AG08395 (cell line): Measurements from ENCODE around the gene WNT4.

Experiments
- DNase-seq: peaks from one replicate; pipeline ENCODE4 v3.0.0; 2012; ENCODE audit warnings: mixed read lengths, low spot score

Gene WNT4

DNA sequence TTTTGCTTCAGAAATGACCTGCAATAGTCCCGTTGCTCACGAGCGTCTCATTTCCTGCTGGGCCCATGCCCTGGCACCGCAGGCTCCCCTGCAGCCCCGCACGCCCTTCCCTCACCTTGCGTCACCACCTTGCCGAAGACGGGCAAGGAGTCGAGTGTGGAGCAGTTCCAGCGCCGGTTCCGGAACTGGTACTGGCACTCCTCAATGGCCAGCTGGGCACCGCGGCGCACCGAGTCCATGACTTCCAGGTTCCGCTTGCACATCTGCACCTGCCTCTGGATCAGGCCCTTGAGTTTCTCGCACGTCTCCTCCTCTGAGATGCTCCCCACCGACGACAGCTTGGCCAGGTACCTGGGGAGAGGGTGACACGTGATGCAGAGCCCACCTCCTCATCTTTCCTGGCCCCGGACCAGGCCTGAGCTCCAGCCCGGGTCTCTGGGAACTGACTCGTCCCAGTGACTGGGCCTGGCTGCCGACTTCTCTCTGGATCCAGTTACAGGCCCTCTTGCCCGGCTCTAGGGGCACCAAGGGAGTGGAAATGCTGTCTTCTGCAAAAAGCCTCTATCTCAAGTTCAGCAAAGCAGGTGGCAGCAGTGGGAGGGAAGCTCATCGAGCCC, 13.3 kb downstream of the WNT4 start:
- DNase-seq = no peak

DNA sequence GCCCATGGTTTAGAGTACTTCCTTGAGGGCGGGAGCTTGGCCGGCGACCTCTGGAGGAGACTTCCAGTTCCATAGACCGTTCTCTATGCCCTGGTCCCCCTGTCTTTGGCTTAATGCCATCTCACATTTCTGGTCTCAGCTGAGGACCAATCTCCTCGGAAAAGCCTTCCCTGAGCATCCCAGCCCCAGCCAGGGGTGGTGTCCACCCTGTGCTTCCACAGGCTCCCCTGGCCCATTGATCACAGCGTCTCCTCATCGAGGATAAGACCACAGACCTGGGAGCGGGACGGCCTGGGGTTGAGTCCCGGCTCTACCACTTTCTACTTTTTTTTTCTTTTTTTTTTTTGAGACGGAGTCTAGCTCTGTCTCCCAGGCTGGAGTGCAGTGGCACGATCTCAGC, 14.5 kb downstream of the WNT4 start:
- DNase-seq = no peak

DNA sequence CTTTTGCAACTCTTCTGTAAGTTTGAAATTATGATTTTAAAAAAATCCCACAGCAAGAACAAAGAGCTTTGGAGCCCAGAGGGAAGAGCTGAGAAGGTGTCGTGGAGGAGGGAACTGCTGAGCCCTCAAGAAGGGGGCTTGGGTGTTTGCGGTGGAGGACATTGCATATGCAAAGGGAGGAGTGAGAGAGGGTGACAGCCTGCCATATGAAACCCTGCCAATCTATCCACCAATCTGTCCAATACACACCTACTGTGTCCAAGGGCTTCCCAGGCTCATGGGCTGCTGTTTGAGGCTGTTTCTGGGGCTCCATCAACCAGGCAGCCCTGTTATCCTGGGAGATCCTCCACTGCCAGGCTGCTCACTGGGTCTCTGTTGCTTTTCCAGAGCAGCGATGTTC, 15.2 kb downstream of the WNT4 start:
- DNase-seq = no peak

DNA sequence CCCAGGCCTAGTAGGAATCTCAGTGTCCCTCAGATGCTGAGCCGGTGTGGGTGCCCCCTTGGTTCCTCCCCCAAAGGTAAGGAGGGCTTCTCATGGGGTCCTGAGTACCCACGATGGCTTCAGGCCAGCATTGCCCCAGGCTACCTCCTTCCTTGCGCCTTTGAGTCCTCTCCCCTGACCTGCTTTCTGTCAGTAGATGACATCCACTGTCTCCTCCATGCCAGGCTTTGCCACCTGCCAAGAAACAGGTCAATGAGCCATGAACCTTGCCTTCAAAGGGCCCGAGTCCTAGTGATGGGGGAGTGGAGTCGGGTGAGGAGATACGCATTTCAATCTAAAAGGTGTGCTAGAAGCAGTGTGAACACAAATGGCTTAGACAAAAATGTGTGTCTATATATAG, 15.6 kb downstream of the WNT4 start:
- DNase-seq = no peak

DNA sequence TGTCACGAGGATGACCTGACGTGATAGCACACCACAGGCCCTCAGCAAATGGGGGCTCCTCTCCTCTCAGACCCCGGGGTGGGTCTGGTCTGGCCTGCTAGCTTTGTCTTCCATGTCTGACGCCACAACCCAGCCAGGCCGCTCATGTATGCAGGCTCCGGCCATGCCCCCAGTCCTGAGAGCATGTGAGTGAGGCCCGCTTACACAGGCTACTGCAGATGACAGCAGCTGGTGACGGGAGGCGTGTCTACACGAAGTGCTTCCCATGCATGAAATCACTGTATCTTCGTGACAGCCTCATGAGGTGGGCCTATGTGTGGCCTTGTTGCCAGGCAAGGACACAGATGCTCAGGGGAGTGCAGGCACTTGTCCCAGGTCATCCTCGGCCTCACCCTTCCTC, 16.4 kb downstream of the WNT4 start:
- DNase-seq = no peak

DNA sequence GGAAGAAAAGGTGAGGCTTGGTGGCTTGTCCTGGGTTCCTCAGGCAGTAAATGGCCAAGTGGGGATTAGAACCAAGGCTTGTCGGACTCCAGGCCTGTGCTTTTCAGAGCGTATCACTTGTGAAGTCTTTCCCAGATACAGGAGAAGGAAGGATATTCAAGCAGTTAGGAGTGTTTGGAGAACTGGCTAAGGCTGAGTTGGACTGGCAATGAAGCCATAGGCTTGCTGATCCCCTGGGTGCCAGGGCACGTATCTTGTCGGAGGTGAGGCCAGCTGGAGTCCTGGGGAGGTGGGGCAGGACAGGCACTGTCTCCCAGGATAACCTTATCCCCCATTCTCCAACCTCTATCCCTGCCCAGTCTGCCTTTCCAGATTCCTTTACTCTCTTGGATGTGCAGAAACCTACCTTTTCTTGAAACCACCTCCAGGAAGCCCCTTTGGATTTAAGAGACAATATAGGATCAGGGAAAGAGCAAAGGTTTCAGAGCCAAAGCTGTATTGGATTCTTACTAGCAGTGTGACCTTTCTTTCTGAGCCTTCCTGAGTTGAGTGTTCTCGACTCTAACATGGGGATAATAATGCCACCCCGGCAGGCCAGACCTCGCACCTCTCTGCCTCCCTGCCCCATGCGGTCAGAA, 18.2 kb downstream of the WNT4 start:
- DNase-seq = no peak

DNA sequence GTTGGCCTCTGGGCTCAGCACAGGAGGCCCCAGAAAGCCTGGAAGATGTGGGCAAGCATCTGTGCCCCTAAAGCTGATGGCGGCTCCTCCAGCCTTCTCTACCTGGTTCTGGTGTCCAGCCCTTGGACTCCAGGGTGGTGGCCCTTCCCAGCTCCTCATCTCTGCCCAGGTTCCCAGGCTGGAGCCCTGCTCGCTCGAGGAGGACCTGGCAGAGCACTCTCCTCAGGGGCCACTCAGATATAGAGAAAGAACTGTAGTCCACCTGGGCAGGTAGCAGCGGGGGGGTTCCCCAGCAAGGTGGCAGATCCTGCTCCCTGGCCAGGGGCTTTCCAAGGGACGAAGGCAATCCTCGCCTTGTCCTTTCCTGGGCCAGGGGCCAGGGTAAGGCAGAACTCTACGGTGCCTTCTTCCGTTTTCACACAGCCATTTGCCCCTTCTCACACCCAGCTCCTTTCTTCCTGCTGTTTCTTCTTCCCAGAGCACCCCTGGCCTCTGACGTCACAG, 18.9 kb downstream of the WNT4 start:
- DNase-seq = no peak

DNA sequence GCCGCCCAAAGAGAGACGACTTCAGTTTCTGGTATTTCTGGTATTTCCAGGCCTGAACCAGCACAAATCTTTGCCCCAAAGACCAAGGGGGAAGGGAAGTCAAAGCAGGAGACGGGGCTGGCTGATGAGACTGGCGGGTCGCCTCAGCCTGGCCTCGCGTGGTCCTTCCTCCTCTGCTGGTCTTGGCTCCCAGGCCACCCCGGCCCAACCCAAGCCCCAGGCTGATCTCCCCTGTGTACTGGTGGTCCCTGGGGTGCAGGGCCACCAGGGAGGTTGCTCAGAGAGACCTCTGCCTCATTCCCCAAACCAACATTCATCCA, 19.9 kb downstream of the WNT4 start:
- DNase-seq = no peak

DNA sequence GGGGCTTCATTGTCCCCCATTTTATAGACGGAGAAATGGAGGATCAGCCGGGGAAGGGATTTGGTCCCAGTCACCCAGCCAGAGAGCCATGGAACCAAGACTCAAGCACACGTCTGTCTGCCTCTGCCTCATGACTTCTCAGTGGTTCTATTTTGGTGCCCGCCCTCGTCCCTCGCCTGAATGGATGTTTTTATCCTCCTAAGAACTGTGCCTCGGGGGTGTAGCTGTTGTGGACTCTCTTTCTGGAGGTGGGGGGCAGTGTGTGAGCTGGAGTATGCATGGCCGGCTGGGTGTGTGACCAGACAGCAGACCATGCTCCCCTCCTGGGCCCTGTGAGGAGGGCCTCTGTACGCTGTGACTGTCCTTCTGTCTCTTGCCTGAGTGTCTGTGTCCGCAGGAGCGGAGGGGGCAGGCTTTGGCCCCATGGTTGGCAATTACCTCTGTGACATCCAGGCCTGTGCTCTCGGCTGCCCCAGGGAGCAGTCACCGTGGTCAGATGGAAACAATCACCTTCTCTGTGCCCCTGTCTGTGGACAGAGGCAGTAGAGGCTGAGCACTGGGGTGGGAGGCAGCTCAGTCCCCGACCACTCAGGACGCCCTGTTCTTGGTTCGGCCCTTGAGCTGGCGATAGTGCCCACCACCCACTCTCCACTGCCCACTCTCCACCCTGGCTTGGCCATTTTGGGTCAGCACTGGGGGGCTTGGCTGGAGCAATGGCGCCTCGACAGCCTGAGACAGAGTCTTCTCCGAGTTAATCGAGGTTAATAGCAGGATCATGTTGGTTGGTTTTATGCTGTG, 20.4 kb downstream of the WNT4 start:
- no peak for DNase-seq

DNA sequence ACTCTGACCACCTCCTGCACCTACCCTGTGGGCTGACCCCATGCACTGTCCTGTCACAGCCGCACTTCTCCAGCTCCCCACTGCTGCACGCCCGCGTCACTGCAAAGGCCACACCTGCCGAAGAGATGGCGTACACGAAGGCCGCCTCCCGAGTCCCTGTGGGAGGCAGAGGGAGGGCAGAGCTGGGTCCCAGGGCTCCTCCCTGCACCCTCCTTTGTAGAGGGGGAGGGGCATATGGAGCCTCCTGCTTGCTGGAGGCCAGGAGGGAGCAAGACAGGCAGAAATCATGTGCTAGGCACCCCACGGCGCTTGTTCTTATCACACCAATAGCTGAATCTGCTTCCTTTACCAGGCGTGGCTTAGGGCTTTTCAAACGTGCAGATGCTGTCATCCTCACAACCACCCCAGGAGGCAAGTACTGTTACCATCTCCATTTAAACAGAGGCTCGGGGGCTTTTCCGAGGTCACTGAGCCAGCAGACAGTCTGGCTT, 21.4 kb downstream of the WNT4 start:
- DNase-seq = no peak

DNA sequence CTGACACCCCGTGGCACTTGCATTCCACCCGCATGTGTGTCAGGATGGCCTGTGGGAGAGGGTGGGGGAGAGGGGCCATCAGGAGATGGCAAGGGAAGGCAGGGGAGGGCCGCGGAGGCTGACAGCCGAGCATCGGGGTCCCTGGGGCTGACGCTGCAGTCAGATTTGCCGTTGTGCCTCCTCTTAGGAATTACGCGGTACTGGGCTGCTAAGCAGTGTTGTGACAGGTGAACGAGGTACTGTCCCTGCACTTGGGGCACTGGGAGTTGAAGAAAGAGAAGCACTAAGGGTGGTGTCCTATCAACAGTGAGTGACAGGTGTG, 22.5 kb downstream of the WNT4 start:
- no peak for DNase-seq

DNA sequence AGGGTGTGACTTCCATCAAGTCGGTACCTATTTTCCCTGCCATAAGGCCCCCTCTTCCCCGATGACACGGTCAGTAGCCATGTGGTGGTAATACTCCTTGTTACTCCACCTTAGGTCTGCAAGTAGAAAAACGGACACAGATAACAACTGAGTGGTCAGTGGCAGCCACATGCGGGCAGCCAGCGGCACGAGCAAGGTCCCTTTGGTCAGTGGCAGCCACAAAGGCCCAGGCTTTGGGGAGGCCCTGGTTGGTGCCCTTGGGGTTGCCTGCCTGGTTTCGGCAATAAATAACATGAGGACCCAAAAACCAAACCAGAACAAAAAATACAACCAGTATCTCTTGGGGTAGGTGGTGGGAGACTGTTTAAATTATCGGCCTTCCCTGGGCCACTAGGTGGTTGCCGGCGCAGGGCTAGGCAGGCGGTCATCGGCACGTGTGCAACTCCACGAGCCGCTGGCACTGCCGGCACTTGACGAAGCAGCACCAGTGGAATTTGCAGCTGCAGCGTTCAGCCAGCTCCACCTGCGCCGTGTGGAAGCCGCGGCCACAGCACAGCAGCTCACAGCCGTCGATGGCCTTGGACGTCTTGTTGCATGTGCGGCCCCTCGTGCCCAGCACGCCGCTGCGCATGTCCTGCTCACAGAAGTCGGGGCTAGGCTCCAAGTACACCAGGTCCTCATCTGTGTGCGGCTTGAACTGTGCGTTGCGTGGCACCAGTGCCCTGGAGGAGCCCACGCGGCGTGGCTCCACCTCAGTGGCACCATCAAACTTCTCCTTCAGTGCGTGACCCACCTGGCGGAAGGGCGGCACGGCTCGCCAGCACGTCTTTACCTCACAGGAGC, 23.1 kb downstream of the WNT4 start:
- DNase-seq = no peak

DNA sequence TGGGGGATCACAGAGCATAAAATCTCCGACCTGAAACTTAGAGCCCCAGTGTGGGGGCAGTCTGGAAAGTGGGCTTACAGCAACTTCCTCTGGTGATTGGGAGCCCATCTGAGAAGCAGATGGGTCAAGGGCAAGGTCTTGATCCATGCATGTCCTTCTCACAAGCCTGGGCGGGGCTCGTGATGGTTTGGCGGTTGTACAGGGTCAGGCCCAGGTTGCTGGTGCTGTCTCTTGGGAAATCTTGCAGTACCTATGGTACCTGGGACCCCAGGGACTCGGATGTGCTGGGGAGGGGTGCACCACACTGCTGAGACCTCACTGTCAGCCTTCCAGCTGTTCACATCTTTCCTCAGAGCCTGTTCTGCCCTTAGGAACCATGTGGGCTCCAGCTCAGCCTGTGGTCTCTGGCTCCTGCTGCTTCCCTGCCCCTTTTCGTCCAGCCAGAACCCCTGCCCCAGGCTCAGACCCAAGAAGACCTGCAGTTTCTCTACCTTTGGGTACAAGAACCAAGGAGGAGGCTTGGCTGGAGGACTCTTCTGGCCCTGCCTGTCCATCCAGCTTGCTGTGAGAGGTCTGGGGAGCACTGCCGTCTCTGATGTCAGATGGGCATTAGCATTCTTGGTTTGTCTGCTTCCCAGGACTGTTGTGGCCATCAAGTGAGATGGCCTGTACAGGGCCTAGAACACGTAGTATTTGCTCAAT, 24.5 kb downstream of the WNT4 start:
- DNase-seq = no peak

DNA sequence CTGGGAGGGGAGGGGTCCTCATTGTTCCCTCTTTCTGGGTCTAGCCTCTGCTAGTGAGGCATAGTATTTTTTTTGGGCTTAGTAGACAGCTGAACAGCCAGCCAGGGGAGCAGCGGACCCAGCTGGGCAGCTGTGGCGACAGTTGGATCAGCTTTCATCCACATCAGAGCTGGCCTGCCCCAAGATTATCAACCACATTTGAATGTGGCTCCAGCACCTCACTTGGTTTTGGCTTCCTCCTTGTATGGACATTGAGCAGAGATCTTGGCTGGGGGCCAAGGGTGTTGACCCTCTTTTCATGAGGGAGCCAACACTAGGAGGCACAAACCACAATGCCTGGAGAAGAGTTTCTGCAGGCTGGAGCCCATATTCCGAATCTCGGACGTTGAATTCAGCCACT, 25.0 kb downstream of the WNT4 start:
- no peak for DNase-seq

DNA sequence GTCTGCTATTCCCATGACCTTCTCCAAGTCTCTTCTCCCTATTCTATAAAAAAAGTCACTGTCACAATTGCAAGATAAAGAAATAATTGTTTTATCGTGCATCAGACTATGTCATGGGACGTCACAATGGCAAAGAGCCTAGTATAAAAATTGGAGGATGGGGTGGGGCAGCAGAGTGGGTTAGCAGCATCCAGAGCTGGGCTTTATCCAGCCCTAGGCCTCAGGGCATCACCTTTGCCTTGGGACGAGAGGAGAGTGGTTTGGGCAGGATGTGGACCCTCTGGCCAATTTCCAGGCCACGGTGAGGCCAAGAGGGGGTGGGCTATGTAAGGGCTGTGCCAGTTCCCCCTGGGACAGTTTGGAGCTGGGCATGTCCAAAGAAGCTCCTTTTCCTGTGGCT, 25.7 kb downstream of the WNT4 start:
- no peak for DNase-seq

DNA sequence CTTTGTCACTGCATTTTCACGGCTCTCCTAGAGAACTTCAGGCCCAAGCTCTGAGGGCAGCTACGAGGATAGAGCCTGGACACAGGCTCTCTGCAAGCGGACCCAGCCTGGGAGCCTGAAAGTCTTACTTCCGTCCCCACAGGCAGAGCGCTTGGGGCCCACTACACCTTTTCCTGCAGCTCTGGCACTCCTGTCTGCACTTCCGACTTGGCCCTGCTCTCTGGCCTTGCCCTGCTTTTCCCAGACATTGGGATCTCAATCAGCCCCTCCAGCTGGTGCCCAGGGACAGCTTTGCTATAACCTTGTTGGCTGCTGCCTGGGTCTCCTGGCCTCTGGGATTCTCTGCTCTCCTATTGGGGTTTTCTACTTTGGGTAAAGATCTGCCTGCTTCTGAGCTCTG, 27.6 kb downstream of the WNT4 start:
- no peak for DNase-seq

DNA sequence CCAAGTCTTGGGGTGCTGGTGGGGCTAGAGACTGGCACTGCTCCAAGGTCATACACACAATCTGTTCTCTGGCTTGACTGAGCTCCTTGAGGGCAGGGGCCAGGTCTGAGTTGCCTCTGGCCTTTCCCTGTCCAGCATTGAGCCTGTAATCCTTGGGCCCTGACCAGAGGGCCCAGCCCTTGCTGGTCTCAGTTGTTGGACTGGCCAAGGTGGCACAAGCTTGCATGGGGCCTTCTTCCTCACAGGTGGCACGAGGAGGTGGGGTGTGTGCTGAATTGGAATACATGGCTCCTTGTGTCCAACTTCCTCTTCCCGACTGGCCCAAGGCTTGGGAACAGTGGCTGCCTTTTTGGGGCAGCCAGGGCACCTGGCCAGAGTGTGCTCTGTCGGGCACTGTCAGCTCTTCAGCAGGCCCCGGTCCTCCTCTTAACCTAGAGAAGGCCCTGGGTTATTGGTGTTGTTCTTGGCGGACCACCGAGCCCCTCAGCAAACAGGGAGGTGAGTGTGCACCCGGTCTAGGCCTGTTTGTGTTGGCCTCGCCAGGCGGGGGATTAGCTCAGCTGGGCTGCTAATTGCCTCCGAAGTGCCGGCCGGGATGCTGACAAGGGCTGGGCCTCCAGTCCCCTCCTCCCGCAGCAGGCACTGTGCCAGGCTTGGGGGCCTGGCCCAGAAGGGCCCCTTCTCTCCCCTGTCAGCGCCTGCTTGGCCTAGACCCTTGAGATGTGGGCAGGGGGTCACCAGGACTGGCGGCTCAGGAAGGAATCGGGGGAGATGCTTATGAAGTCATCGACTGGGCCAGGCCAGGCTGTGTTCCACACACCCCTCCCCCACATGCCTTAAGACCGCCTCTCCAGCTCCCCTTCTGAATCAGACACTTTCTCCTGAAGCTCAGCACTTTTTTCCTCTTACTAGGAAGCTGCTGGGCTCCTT, 28.5 kb downstream of the WNT4 start:
- no peak for DNase-seq

DNA sequence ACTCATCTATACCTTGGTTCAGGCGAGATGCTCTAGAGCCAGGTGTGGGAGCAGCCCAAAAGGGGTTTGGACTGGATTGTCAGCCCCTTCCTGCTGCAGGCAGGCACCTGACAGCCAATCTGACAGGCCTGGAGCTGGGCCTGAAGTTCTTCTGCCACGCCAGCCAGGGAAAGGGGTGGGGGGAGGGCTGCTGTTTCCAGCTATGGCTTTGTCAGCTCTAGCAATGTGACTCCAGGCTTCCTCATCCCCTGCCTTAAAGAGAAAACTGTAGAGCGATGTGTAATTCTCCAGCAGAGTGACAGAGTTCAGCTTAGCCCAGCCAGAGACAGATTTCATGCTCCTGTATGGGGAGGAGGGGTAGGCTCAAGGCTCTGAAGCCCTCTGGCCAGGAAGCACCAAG, 30.3 kb downstream of the WNT4 start:
- no peak for DNase-seq

DNA sequence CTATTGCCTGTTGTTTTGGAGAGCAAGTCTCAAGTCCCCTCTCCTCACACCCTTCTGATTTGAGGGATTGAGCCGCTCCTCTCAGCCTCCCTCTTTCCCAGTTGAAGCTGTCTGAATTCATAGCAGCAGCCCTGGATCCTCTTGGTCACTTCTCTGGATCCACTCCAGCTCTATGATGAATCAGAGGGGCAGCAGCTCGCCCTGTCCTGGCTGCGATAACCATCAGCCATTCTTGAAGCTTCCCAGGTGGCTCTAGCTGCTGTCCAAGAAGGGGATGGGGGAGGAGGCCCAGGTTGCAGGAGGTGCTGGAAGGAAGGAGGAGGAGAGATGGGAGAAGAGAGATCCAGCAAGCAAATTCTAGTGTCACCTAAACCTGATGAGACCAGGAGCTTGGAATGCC, 31.3 kb downstream of the WNT4 start:
- DNase-seq = peak; percentile 54

DNA sequence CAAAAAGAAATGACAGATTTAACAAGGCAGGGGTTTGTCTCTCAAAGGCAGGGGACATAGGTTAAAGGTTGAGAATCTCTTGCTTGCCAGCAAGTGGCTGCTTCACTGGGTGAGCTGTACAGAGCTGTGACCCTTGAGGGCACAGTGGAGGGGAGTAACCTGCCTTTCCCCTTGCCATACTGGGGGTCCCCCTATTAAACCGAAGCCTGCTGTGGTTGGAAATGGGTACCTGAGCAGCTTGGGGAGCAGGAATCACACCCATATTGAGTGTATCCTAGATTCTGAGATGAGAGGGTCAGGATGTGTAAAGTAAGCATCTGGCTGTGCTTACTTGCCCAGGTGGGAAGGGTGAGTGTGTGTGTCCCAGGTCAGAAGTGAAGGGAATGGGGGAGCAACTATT, 31.8 kb downstream of the WNT4 start:
- DNase-seq = no peak

DNA sequence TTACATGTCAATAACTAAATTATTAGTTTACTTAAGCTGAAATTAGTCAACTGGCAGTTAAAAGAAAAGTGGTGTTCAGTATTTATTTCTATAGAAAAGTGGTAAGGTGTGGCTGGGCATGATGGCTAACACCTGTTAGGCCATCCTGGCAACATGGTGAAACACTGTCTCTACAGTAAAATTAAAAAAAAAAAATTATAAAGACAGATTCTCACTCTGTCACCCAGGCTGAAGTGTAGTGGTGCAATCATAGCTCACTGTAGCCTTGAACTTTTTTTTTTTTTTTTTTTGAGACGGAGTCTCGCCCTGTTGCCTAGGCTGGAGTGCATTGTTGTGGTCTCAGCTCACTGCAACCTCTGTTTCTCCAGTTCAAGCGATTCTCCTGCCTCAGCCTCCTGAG, 32.9 kb downstream of the WNT4 start:
- DNase-seq = no peak
